ENCODE results near the gene TGFB1. TPM values are rescaled to one million over a fixed set of nuclear protein-coding genes. Genes with fewer than 3 reads are reported as not detected.
A peak's percentile ranks its signal among the peaks of the same experiment; 100 is the strongest.

TGFB1 gene
- total RNA-seq, 3 donors from 2014 or later = 134 to 168 (median 142) TPM

DNA sequence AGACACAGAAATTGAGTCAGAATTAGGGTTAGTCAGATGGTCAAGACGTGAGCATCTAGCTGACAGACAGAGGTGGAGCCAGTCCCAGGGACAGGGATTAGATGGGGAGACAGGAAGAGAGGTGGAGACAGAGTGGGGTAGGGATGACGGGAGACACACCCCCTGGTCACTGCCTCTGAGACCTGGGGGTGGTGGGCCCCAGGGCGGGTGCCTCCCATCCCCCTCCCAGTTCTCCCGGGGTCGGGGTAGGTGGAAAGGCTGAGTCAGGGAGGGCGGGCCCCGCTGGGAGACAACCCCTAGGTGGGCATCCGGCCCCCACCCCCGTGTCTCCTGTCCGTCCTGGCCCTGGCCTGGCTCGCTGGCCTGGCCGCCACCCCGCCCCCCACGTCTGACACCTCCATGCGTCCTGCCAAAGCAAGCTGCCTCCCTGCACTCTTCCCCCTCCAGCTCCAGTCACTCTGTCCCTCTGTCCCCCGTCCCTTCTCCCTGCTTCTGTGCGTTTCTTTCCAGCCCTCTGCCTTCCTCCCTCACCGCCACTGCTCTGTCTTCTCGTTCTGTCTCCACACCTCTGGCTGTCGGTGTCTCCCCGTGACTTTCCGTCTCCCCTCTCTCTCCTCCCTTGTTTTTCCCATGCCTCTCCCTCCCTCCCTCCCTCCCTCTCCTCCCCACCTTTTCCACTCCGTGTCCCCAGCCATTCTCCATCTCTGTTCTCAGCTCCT is 28.6 kb downstream of the TGFB1 start:
- ATAC-seq (no peak), DNase-seq (no peak)
- Mint-ChIP-seq H3K4me3 (peak overlapping the region; percentile 46), H3K4me1 (ENCODE audit: low read depth) (peaks cover 47% of the 10 kb centered on the region), H3K27me3 (ENCODE audit: low read depth) (no peaks in the 10 kb centered on the region), H3K9me3 (no peaks in the 10 kb centered on the region), H3K36me3 (ENCODE audit: insufficient read depth) (peaks cover 22% of the 10 kb centered on the region)

DNA sequence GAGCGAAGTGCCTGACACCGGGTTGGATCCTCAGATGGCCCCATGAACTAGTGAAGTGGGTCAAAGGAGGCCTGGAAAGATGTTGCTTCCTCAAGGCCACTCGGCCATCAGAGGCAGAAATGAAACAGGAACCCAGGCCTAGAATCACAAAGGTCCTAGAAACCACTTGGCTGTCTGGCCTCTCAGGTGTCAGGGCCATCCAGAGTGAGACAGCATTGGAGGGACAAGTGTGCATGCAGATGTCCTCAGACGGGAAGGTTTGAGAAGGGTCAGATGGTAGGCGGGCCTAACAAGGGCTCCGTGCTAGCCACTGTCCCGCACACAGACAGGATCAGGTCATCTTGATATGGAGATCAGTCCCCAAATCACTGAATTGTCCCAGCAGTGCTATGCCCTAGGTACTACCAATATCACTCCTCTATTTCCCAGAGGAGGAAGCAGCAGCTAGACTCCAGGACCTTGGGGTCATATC is 29.5 kb downstream of the TGFB1 start:
- H3K27me3 Mint-ChIP-seq (ENCODE audit: low read depth) = no peaks in the 10 kb centered on the region
- H3K4me1 Mint-ChIP-seq (ENCODE audit: low read depth) = peaks cover 47% of the 10 kb centered on the region
- ATAC-seq (no peak), DNase-seq (no peak)
- H3K9me3 Mint-ChIP-seq = no peaks in the 10 kb centered on the region
- no peak overlapping the region for H3K4me3 Mint-ChIP-seq
- H3K36me3 Mint-ChIP-seq (ENCODE audit: insufficient read depth) = peaks cover 25% of the 10 kb centered on the region

GRCh38 chr19:41323430-41324125 is 30.1 kb downstream of the TGFB1 start:
- ATAC-seq (no peak), DNase-seq (no peak)
- no peaks in the 10 kb centered on the region for H3K27me3 Mint-ChIP-seq (ENCODE audit: low read depth)
- H3K4me1 Mint-ChIP-seq (ENCODE audit: low read depth) = peaks cover 40% of the 10 kb centered on the region
- no peak overlapping the region for H3K4me3 Mint-ChIP-seq
- H3K9me3 Mint-ChIP-seq = no peaks in the 10 kb centered on the region
- peaks cover 20% of the 10 kb centered on the region for H3K36me3 Mint-ChIP-seq (ENCODE audit: insufficient read depth)

- Mint-ChIP-seq H3K9me3 (no peaks in the 10 kb centered on the region), H3K36me3 (ENCODE audit: insufficient read depth) (peaks cover 14% of the 10 kb centered on the region), H3K4me1 (ENCODE audit: low read depth) (peaks cover 35% of the 10 kb centered on the region), H3K4me3 (no peak overlapping the region), H3K27me3 (ENCODE audit: low read depth) (no peaks in the 10 kb centered on the region)
- ATAC-seq = no peak
- no peak for DNase-seq
Measured at GRCh38 chr19:41323023-41323422, 30.7 kb downstream of the TGFB1 start.

- no peak for ATAC-seq
- DNase-seq = no peak
- Mint-ChIP-seq H3K9me3 (no peaks in the 10 kb centered on the region), H3K36me3 (ENCODE audit: insufficient read depth) (peaks cover 14% of the 10 kb centered on the region), H3K27me3 (ENCODE audit: low read depth) (no peaks in the 10 kb centered on the region), H3K4me1 (ENCODE audit: low read depth) (peaks cover 31% of the 10 kb centered on the region), H3K4me3 (no peak overlapping the region)
Measured at GRCh38 chr19:41322451-41322850, 31.3 kb downstream of the TGFB1 start.

- Mint-ChIP-seq H3K27me3 (ENCODE audit: low read depth) (no peaks in the 10 kb centered on the region), H3K9me3 (no peaks in the 10 kb centered on the region), H3K36me3 (ENCODE audit: insufficient read depth) (peaks cover 19% of the 10 kb centered on the region), H3K4me3 (no peak overlapping the region), H3K4me1 (ENCODE audit: low read depth) (peaks cover 30% of the 10 kb centered on the region)
- ATAC-seq = no peak
- DNase-seq = no peak
Measured at GRCh38 chr19:41321600-41322270, 32.0 kb downstream of the TGFB1 start.

DNA sequence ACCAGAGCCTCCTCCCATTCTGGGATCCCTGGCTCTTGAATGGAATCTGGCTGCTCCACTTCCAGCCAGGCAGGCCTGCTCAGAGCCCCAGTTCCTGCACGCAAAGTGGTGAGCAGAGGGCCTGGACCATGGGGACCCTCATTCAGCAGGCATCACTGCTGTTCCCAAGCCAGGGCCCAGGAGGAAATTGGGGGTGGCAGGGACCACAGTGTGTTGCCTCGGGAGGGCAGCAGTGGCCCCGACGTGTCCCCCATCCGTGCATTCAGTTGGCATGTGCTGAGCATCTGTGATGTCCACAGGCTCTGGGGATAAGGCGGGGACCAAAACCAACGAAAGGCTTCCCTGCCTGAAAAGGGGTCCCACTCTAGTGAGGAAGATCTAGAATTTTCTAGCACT is 32.5 kb downstream of the TGFB1 start:
- H3K4me1 Mint-ChIP-seq (ENCODE audit: low read depth) = peaks cover 26% of the 10 kb centered on the region
- DNase-seq (no peak), ATAC-seq (no peak)
- no peaks in the 10 kb centered on the region for H3K27me3 Mint-ChIP-seq (ENCODE audit: low read depth)
- H3K4me3 Mint-ChIP-seq = no peak overlapping the region
- H3K9me3 Mint-ChIP-seq = no peaks in the 10 kb centered on the region
- H3K36me3 Mint-ChIP-seq (ENCODE audit: insufficient read depth) = peaks cover 22% of the 10 kb centered on the region

DNA sequence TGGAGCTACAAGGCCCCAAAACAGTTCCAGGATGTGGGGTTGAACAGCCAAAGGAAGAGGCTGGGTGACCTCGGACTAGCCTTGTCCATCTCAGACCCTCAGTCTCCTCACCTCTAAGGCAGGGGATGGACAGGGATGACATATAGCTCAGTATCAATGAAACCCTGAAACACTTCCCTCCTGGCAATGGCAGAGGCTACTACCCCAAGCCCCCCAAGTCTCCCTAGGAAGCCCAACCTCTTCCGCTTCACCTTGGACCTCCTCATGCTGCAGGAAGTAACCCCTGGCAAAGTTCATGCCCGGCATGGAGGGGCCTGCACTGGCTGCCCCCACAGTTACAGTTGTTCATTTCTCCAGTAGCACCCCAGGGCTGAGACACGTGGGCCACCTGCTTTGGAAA is 33.2 kb downstream of the TGFB1 start:
- no peak overlapping the region for H3K4me3 Mint-ChIP-seq
- H3K36me3 Mint-ChIP-seq (ENCODE audit: insufficient read depth) = peaks cover 23% of the 10 kb centered on the region
- H3K27me3 Mint-ChIP-seq (ENCODE audit: low read depth) = no peaks in the 10 kb centered on the region
- no peak for DNase-seq
- no peak for ATAC-seq
- no peaks in the 10 kb centered on the region for H3K9me3 Mint-ChIP-seq
- peaks cover 26% of the 10 kb centered on the region for H3K4me1 Mint-ChIP-seq (ENCODE audit: low read depth)

DNA sequence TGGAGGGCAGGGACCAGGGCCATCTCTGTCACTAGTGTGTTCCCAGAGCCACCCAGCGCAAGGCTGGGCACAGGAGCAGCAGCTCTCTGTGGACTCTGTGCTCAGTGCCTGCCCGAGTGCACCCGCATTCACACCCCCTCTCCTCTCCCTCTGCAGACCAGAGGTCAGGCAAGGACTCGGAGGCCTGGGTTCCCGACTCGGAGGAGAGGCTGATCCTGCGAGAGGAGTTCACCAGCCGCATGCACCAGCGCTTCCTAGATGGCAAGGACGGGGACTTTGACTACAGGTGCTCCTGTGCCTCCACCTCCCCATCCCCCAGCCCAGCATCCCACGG is 33.6 kb downstream of the TGFB1 start:
- ATAC-seq (no peak), DNase-seq (no peak)
- H3K4me3 Mint-ChIP-seq = no peak overlapping the region
- H3K9me3 Mint-ChIP-seq = no peaks in the 10 kb centered on the region
- peaks cover 23% of the 10 kb centered on the region for H3K36me3 Mint-ChIP-seq (ENCODE audit: insufficient read depth)
- H3K27me3 Mint-ChIP-seq (ENCODE audit: low read depth) = no peaks in the 10 kb centered on the region
- H3K4me1 Mint-ChIP-seq (ENCODE audit: low read depth) = peaks cover 24% of the 10 kb centered on the region

DNA sequence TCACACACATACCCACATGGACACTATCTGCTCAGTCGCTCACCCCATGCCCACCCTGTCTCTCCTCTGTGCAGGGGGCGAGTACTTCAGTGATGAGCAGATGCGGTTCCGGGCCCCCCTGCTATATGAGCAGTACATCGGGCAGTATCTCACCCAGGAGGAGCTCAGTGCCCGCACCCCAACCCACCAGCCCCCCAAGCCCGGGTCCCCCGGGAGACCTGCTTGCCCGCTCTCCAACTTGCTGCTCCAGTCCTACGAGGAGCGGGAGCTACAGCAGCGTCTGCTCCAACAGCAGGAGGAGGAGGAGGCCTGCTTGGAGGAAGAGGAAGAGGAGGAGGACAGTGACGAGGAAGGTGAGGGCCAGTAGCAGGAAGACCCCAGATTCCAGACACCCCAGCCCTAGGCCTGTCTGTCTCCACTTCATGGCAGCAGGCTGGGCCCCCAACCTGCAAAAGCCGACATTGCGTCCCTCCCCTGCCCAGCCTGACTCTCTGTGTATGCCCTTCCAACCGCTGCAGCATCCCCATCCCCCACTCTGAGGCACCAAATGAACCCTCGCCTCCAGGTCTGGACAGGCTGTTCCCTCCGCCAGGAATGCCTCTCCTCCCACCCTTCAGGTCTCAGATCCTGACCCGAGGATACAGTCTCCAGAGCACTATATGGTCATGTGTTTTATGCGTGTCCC is 34.1 kb downstream of the TGFB1 start:
- DNase-seq (no peak), ATAC-seq (no peak)
- Mint-ChIP-seq H3K4me3 (no peak overlapping the region), H3K9me3 (no peaks in the 10 kb centered on the region), H3K27me3 (ENCODE audit: low read depth) (no peaks in the 10 kb centered on the region), H3K4me1 (ENCODE audit: low read depth) (peaks cover 21% of the 10 kb centered on the region), H3K36me3 (ENCODE audit: insufficient read depth) (peaks cover 22% of the 10 kb centered on the region)

DNA sequence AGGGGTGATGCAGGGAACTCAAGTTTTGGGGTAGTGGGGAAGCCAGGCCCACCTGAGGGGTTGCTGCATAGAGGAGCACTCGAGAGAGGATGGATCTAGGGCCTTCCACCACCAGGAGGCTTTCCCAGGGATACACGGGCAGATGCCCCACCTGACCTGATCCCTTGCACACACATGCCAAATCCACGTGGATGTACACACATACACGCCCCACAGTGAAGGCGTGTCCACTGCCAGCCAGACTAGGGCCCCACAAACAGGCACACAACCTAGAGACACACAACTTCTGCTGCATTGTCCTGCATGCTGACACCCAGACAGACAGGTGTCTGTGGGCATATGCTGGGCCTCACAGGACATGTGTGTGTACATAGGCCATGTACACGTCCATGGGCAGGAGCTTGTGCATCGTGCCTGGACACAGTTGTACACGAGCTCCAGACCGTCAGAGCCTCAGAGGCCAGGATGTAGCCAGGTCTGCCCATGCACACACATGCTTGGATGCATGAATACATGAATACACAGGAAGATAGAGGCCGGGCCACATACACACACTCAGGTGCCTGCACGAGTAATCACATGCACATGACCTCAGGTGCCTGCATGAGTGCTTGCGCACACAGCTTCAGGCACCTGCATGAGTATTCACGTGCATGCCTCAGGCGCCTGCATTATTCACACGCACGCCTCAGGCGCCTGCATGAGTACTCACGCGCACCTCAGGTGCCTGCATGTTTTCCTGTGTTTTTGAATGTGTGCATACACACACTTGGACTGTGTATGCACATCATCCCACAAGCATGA is 34.8 kb downstream of the TGFB1 start:
- Mint-ChIP-seq H3K4me1 (ENCODE audit: low read depth) (peaks cover 13% of the 10 kb centered on the region), H3K36me3 (ENCODE audit: insufficient read depth) (peaks cover 20% of the 10 kb centered on the region), H3K4me3 (no peak overlapping the region), H3K27me3 (ENCODE audit: low read depth) (no peaks in the 10 kb centered on the region), H3K9me3 (no peaks in the 10 kb centered on the region)
- DNase-seq = no peak
- ATAC-seq = no peak

GRCh38 chr19:41316306-41316920 is 37.3 kb downstream of the TGFB1 start:
- Mint-ChIP-seq H3K9me3 (no peaks in the 10 kb centered on the region), H3K4me1 (ENCODE audit: low read depth) (peaks cover 27% of the 10 kb centered on the region), H3K36me3 (ENCODE audit: insufficient read depth) (peaks cover 29% of the 10 kb centered on the region), H3K27me3 (ENCODE audit: low read depth) (no peaks in the 10 kb centered on the region), H3K4me3 (no peak overlapping the region)
- DNase-seq (no peak), ATAC-seq (no peak)

DNA sequence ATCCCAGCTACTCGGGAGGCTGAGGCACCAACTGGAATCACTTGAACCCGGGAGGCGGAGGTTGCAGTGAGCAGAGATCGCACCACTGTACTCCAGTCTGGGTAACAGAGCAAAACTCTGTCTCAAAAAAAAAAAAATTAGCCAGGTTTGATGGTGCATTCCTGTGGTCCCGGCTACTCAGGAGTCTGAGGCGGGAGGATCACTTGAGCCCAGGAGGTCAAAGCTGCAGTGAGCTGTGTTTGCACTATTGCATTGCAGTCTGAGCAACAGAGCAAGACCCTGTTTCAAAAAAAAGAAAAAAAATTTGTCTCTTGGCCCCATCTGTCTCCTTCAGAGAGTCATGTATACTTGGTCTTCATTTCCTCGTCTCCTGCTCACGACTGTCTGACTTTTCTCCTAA is 42.1 kb downstream of the TGFB1 start:
- peaks cover 60% of the 10 kb centered on the region for H3K4me1 Mint-ChIP-seq (ENCODE audit: low read depth)
- ATAC-seq (no peak), DNase-seq (no peak)
- peaks cover 26% of the 10 kb centered on the region for H3K36me3 Mint-ChIP-seq (ENCODE audit: insufficient read depth)
- H3K4me3 Mint-ChIP-seq = peak overlapping the region; percentile 97
- no peaks in the 10 kb centered on the region for H3K9me3 Mint-ChIP-seq
- no peaks in the 10 kb centered on the region for H3K27me3 Mint-ChIP-seq (ENCODE audit: low read depth)
